Stimulated activated CD8-positive, alpha-beta memory T cell treated with anti-CD3 and anti-CD28 coated beads, Interleukin-15, amount 100 ng/mL, for 4 hours (primary cell): ENCODE measurements around the gene MAN1A2.
"Not testable (repeated sequence)": the region's sequence is repeated elsewhere in the genome, so short reads cannot be mapped to it uniquely, and the experiment has no call there.

Experiments used
- DNase-seq, 2 donors: peaks; one replicate each; pipeline ENCODE4 v3.0.0-alpha.2; 2020; ENCODE audit warnings: low read depth in 2 of 2

MAN1A2 gene

GRCh38 chr1:117558451-117558850, 191.2 kb downstream of the MAN1A2 start:
- DNase-seq, result not testable (repeated sequence)

- DNase-seq, result no peak
These were observed 191.9 kb downstream of the MAN1A2 start for GRCh38 chr1:117559139-117559538.

- DNase-seq, result no peak
These were observed 192.7 kb downstream of the MAN1A2 start for GRCh38 chr1:117559985-117560384.

- no peak for DNase-seq
These were observed 193.8 kb downstream of the MAN1A2 start for GRCh38 chr1:117561071-117561470.

GRCh38 chr1:117561551-117561950, 194.3 kb downstream of the MAN1A2 start:
- DNase-seq, result no peak

GRCh38 chr1:117562581-117563491, 195.6 kb downstream of the MAN1A2 start:
- no peak for DNase-seq

GRCh38 chr1:117563492-117563875, 196.2 kb downstream of the MAN1A2 start:
- DNase-seq, result no peak

GRCh38 chr1:117564227-117565075, 197.2 kb downstream of the MAN1A2 start:
- no peak for DNase-seq

- no peak for DNase-seq
These were observed 197.9 kb downstream of the MAN1A2 start for GRCh38 chr1:117565076-117565556.

GRCh38 chr1:117565745-117566455, 198.7 kb downstream of the MAN1A2 start:
- no peak for DNase-seq

GRCh38 chr1:117566556-117566955, 199.3 kb downstream of the MAN1A2 start:
- no peak for DNase-seq

- no peak for DNase-seq
These were observed 200.2 kb downstream of the MAN1A2 start for GRCh38 chr1:117567435-117567834.

GRCh38 chr1:117567976-117568375, 200.7 kb downstream of the MAN1A2 start:
- DNase-seq, result no peak

GRCh38 chr1:117568999-117569398, 201.8 kb downstream of the MAN1A2 start:
- DNase-seq, result no peak

GRCh38 chr1:117569856-117570255, 202.6 kb downstream of the MAN1A2 start:
- DNase-seq, result no peak

GRCh38 chr1:117570988-117571409, 203.8 kb downstream of the MAN1A2 start:
- no peak for DNase-seq

GRCh38 chr1:117571496-117571895, 204.2 kb downstream of the MAN1A2 start:
- DNase-seq, result no peak

GRCh38 chr1:117572546-117572945, 205.3 kb downstream of the MAN1A2 start:
- no peak for DNase-seq

- DNase-seq, result no peak
These were observed 206.3 kb downstream of the MAN1A2 start for GRCh38 chr1:117573386-117574023.

GRCh38 chr1:117574161-117574835, 207.0 kb downstream of the MAN1A2 start:
- DNase-seq, result no peak
